Liver (tissue), 9 donors: ENCODE measurements around the gene DCX. TPM values are rescaled to one million over a fixed set of nuclear protein-coding genes. Genes with fewer than 3 reads are reported as not detected.

ENCODE experiments used
- DNase-seq: peaks from one replicate; pipeline ENCODE4 v3.0.0-alpha.2; 2017; ENCODE audit warnings: low spot score
- H3K27ac ChIP-seq, 2 donors: one replicate each; pipeline ENCODE4 v1.7.0; 2013; ENCODE audit warnings: inconsistent platforms in 2 of 2, low read length in 2 of 2, control low read depth in 1 of 2, low read depth in 1 of 2, mild to moderate bottlenecking in 1 of 2
- H3K27me3 ChIP-seq, 4 donors: one replicate each; pipeline versions ENCODE4 v1.6.1 to v1.7.0; 2013; ENCODE audit warnings: low read length in 3 of 4, inconsistent platforms in 1 of 4, mild to moderate bottlenecking in 1 of 4, moderate library complexity in 1 of 4; ENCODE audit not compliant: control insufficient read depth in 4 of 4, insufficient read depth in 4 of 4
- H3K36me3 ChIP-seq, 4 donors: one replicate each; pipeline versions ENCODE4 v1.6.1 to v1.7.0; 2013; ENCODE audit warnings: low read length in 3 of 4, mild to moderate bottlenecking in 3 of 4, low read depth in 1 of 4, moderate library complexity in 1 of 4; ENCODE audit not compliant: control insufficient read depth in 4 of 4, insufficient read depth in 3 of 4
- H3K4me1 ChIP-seq, 4 donors: one replicate each; pipeline versions ENCODE4 v1.6.1 to v1.7.0; 2013; ENCODE audit warnings: low read length in 3 of 4, mild to moderate bottlenecking in 3 of 4, moderate library complexity in 1 of 4; ENCODE audit not compliant: control insufficient read depth in 4 of 4, insufficient read depth in 4 of 4
- H3K4me3 ChIP-seq, 3 donors: one replicate each; pipeline versions ENCODE4 v1.6.1 to v1.7.0; 2013; ENCODE audit warnings: low read length in 3 of 3, control low read depth in 1 of 3, low read depth in 1 of 3, mild to moderate bottlenecking in 1 of 3
- H3K9ac ChIP-seq, 2 donors: one replicate each; pipeline ENCODE4 v1.7.0; 2013; ENCODE audit warnings: low read length in 2 of 2, mild to moderate bottlenecking in 2 of 2, moderate library complexity in 2 of 2, control low read depth in 1 of 2, low read depth in 1 of 2
- H3K9me3 ChIP-seq, 4 donors: one replicate each; pipeline versions ENCODE4 v1.6.1 to v1.7.0; 2013; ENCODE audit warnings: low read length in 3 of 4; ENCODE audit not compliant: control insufficient read depth in 4 of 4
- FOXA1 ChIP-seq: IDR thresholded peaks from 2 replicates; pipeline ENCODE4 v1.6.1; 2016; ENCODE audit warnings: antibody characterized with exemption
- FOXA2 ChIP-seq: IDR thresholded peaks from 2 replicates; pipeline ENCODE4 v1.6.1; 2016; ENCODE audit warnings: antibody characterized with exemption
- HNF4A ChIP-seq, 2 donors: conservative IDR thresholded peaks; 2 replicates each; pipeline ENCODE4 v1.6.1; 2016; ENCODE audit warnings: antibody characterized with exemption in 2 of 2, mild to moderate bottlenecking in 2 of 2
- HNF4G ChIP-seq: IDR thresholded peaks from 2 replicates; pipeline ENCODE4 v1.6.1; 2016; ENCODE audit warnings: antibody characterized with exemption
- JUND ChIP-seq, 2 donors: IDR thresholded peaks; 2 replicates each; pipeline ENCODE4 v1.6.1; 2016; ENCODE audit warnings: antibody characterized with exemption in 2 of 2
- NR2F2 ChIP-seq: IDR thresholded peaks from 2 replicates; pipeline ENCODE4 v1.6.1; 2016; ENCODE audit warnings: antibody characterized with exemption
- RAD21 ChIP-seq, 2 donors: IDR thresholded peaks; 2 replicates each; pipeline ENCODE4 v1.6.1; 2016; ENCODE audit warnings: antibody characterized with exemption in 2 of 2, mild to moderate bottlenecking in 2 of 2
- RXRA ChIP-seq, 2 donors: IDR thresholded peaks; 2 replicates each; pipeline ENCODE4 v1.6.1; 2017 to 2018; ENCODE audit warnings: antibody characterized with exemption in 2 of 2, mild to moderate bottlenecking in 1 of 2
- SP1 ChIP-seq: IDR thresholded peaks from 2 replicates; pipeline ENCODE4 v1.6.1; 2018; ENCODE audit warnings: antibody characterized with exemption, mild to moderate bottlenecking
- TAF1 ChIP-seq: conservative IDR thresholded peaks from 2 replicates; pipeline ENCODE4 v1.6.1; 2016; ENCODE audit warnings: antibody characterized with exemption, mild to moderate bottlenecking
- YY1 ChIP-seq: IDR thresholded peaks from 2 replicates; pipeline ENCODE4 v1.6.1; 2016; ENCODE audit warnings: antibody characterized with exemption, mild to moderate bottlenecking
- WGBS: extraction: QIAGEN DNeasy Blood & Tissue Kit; methylation state at CpG from one replicate; pipeline ENCODE4 v1.1.7; 2013; 5-methylcytosine and 5-hydroxymethylcytosine counted together
- polyA plus RNA-seq, 2 donors: library from polyadenylated mRNA; stranded (reverse) in 1 of 2; unstranded in 1 of 2; fragments of 200-250 nt in 1 of 2; fragments of >200 nt in 1 of 2; fragmentation: Nextera tagmentation in 1 of 2; extraction: Ambion mirVana in 1 of 2; gene quantifications; one replicate each; pipeline versions ENCODE4 v1.2.1 to v1.2.3, GENCODE V29; 2013 to 2015
- total RNA-seq, 2 donors: library from RNA; depleted of rRNA; stranded (reverse); fragments of >200 nt; gene quantifications; one replicate each; pipeline ENCODE4 v1.2.3, GENCODE V29; 2014
- TF ChIP-seq, protein P1 (sequence below): IDR thresholded peaks from 2 replicates; pipeline ENCODE4 v1.6.1; 2016; ENCODE audit warnings: antibody characterized with exemption
- TF ChIP-seq, protein P2 (sequence below): IDR thresholded peaks from 2 replicates; pipeline ENCODE4 v1.6.1; 2016; ENCODE audit warnings: antibody characterized with exemption, mild to moderate bottlenecking
- TF ChIP-seq, protein P3 (sequence below): IDR thresholded peaks from 2 replicates; pipeline ENCODE4 v1.6.1; 2016; ENCODE audit warnings: antibody characterized with exemption
- TF ChIP-seq, protein P4 (sequence below): IDR thresholded peaks from 2 replicates; pipeline ENCODE4 v1.6.1; 2016; ENCODE audit warnings: antibody characterized with exemption
- TF ChIP-seq, protein P5 (sequence below): fragments of 150-350 bp; IDR thresholded peaks from 2 replicates; pipeline ENCODE4 v1.5.1; 2017; ENCODE audit warnings: improper control_type of control experiment, low read depth, low read length; ENCODE audit not compliant: missing input control
- donor health status: healthy.
- donor health status: healthy.
- donor health status: healthy.
- donor health status: healthy.
- donor health status: healthy.

DCX gene
- total and polyA plus RNA-seq, 4 donors: 0.01 TPM; not detected in 3

DNA sequence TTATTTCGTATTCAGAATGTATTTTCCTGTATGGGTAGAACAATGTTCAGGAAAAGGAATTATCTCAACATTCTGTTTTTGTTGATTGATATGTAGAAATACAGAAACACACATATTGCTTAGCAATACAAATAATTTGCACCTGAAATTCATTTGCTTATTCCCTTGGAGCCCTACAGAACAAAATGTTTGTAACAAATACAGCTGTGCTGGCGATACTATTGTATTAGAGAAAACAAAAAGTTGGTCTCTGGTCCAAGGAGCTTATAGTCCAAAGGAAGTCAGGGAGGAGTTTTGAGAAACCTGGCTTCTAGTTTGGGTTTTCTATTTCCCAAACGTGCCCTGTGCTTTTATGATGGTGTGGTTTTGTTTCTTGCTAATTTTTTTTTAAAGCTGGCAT lies 104.0 kb downstream of the DCX start:
- TF ChIP-seq TAF1: no peak
- no peak for DNase-seq
- no peaks in the 10 kb centered on the region for H3K9me3 ChIP-seq
- no peak overlapping the region for H3K27ac ChIP-seq
- no peaks in the 10 kb centered on the region for H3K27me3 ChIP-seq
- H3K36me3 ChIP-seq: no peaks in the 10 kb centered on the region
- H3K9ac ChIP-seq: no peak overlapping the region
- WGBS: 72% methylated on average over 3 of the region's 3 CpGs
- H3K4me1 ChIP-seq: no peaks in the 10 kb centered on the region
- no peak overlapping the region for H3K4me3 ChIP-seq

DNA sequence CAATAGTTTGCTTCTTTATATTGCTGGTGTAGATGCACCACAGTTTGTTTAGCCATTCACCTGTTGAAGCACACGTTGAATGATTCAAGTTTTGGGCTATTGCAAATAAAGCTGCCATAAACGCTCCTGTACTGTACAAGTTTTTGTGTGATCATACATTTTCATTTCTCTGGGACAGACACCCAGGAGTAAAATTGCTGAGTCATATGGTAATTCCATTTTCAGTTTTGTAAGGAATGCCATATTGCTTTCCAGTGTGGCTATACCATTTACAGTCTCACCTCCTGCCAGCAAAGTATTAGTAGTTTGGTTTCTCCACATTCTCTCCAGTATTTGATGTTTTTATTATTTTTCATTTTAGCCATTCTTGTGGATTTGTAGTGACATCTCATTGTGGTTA lies 109.7 kb downstream of the DCX start:
- Histone ChIP-seq H3K4me1 (no peaks in the 10 kb centered on the region), H3K9me3 (no peaks in the 10 kb centered on the region), H3K27me3 (no peaks in the 10 kb centered on the region), H3K36me3 (no peaks in the 10 kb centered on the region), H3K4me3 (no peak overlapping the region), H3K9ac (no peak overlapping the region), H3K27ac (no peak overlapping the region)
- 71% methylated on average over 2 of the region's 2 CpGs for WGBS
- no peak for DNase-seq
- TF ChIP-seq, protein P1, sequence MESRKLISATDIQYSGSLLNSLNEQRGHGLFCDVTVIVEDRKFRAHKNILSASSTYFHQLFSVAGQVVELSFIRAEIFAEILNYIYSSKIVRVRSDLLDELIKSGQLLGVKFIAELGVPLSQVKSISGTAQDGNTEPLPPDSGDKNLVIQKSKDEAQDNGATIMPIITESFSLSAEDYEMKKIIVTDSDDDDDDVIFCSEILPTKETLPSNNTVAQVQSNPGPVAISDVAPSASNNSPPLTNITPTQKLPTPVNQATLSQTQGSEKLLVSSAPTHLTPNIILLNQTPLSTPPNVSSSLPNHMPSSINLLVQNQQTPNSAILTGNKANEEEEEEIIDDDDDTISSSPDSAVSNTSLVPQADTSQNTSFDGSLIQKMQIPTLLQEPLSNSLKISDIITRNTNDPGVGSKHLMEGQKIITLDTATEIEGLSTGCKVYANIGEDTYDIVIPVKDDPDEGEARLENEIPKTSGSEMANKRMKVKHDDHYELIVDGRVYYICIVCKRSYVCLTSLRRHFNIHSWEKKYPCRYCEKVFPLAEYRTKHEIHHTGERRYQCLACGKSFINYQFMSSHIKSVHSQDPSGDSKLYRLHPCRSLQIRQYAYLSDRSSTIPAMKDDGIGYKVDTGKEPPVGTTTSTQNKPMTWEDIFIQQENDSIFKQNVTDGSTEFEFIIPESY: no peak
- TF ChIP-seq TAF1 (no peak), JUND (IDR thresholded peaks at IDR 0.05) (no peak), YY1 (no peak), RXRA (IDR thresholded peaks at IDR 0.05) (no peak), RAD21 (IDR thresholded peaks at IDR 0.05) (no peak), FOXA1 (no peak), NR2F2 (no peak), FOXA2 (no peak)
- TF ChIP-seq, protein P2, sequence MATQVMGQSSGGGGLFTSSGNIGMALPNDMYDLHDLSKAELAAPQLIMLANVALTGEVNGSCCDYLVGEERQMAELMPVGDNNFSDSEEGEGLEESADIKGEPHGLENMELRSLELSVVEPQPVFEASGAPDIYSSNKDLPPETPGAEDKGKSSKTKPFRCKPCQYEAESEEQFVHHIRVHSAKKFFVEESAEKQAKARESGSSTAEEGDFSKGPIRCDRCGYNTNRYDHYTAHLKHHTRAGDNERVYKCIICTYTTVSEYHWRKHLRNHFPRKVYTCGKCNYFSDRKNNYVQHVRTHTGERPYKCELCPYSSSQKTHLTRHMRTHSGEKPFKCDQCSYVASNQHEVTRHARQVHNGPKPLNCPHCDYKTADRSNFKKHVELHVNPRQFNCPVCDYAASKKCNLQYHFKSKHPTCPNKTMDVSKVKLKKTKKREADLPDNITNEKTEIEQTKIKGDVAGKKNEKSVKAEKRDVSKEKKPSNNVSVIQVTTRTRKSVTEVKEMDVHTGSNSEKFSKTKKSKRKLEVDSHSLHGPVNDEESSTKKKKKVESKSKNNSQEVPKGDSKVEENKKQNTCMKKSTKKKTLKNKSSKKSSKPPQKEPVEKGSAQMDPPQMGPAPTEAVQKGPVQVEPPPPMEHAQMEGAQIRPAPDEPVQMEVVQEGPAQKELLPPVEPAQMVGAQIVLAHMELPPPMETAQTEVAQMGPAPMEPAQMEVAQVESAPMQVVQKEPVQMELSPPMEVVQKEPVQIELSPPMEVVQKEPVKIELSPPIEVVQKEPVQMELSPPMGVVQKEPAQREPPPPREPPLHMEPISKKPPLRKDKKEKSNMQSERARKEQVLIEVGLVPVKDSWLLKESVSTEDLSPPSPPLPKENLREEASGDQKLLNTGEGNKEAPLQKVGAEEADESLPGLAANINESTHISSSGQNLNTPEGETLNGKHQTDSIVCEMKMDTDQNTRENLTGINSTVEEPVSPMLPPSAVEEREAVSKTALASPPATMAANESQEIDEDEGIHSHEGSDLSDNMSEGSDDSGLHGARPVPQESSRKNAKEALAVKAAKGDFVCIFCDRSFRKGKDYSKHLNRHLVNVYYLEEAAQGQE: no peak
- TF ChIP-seq, protein P3, sequence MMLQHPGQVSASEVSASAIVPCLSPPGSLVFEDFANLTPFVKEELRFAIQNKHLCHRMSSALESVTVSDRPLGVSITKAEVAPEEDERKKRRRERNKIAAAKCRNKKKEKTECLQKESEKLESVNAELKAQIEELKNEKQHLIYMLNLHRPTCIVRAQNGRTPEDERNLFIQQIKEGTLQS: no peak
- TF ChIP-seq, protein P4, sequence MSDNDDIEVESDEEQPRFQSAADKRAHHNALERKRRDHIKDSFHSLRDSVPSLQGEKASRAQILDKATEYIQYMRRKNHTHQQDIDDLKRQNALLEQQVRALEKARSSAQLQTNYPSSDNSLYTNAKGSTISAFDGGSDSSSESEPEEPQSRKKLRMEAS: no peak

DNA sequence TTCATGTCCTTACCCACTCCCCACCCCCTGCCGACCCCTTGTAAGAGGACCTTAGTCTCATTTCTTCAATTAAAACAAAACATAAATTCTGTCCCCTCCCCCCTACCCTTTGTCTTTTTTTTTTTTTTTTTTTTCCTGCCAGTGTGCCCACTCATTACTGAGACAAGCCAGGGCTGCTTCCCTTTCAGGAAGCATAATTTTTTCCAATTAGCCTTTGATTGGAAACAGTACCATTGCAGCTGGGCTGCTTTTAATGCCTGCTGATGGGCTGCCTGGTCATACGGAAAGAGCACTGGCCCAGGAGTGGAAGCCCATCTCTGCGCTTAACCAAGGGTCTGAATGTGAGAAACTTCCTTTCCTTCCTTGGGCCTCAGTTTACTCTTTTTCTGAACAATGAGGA lies 123.2 kb downstream of the DCX start:
- Histone ChIP-seq H3K4me3 (no peak overlapping the region), H3K4me1 (peaks cover 0 to 5% (median 0%) of the 10 kb centered on the region in 4 donors), H3K27ac (no peak overlapping the region), H3K9ac (no peak overlapping the region), H3K36me3 (no peaks in the 10 kb centered on the region), H3K9me3 (no peaks in the 10 kb centered on the region), H3K27me3 (no peaks in the 10 kb centered on the region)
- TF ChIP-seq, protein P3: no peak
- no peak for TF ChIP-seq TAF1
- no peak for TF ChIP-seq HNF4G
- no peak for TF ChIP-seq SP1
- no peak for TF ChIP-seq HNF4A (conservative IDR thresholded peaks at IDR 0.05)
- no peak for TF ChIP-seq YY1
- no peak for TF ChIP-seq JUND (IDR thresholded peaks at IDR 0.05)
- TF ChIP-seq, protein P5, sequence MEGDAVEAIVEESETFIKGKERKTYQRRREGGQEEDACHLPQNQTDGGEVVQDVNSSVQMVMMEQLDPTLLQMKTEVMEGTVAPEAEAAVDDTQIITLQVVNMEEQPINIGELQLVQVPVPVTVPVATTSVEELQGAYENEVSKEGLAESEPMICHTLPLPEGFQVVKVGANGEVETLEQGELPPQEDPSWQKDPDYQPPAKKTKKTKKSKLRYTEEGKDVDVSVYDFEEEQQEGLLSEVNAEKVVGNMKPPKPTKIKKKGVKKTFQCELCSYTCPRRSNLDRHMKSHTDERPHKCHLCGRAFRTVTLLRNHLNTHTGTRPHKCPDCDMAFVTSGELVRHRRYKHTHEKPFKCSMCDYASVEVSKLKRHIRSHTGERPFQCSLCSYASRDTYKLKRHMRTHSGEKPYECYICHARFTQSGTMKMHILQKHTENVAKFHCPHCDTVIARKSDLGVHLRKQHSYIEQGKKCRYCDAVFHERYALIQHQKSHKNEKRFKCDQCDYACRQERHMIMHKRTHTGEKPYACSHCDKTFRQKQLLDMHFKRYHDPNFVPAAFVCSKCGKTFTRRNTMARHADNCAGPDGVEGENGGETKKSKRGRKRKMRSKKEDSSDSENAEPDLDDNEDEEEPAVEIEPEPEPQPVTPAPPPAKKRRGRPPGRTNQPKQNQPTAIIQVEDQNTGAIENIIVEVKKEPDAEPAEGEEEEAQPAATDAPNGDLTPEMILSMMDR: no peak
- no peak for TF ChIP-seq NR2F2
- no peak for TF ChIP-seq FOXA1
- TF ChIP-seq, protein P4: no peak
- WGBS: 93% methylated on average over 3 of the region's 3 CpGs
- DNase-seq: no peak
